GM20000 (cell line): Measurements from ENCODE around the gene FASTKD2.
A peak's percentile ranks its signal among the peaks of the same experiment; 100 is the strongest.

Experiments used
- DNase-seq: peaks from one replicate; pipeline ENCODE4 v3.0.0; 2012; ENCODE audit warnings: low spot score
- TF ChIP-seq, protein P1 (sequence below): IDR thresholded peaks from 2 replicates; pipeline ENCODE4 v1.5.1; 2012; ENCODE audit warnings: mild to moderate bottlenecking, control low read depth; ENCODE audit errors: extremely low read depth, missing control alignments

Gene FASTKD2

DNA sequence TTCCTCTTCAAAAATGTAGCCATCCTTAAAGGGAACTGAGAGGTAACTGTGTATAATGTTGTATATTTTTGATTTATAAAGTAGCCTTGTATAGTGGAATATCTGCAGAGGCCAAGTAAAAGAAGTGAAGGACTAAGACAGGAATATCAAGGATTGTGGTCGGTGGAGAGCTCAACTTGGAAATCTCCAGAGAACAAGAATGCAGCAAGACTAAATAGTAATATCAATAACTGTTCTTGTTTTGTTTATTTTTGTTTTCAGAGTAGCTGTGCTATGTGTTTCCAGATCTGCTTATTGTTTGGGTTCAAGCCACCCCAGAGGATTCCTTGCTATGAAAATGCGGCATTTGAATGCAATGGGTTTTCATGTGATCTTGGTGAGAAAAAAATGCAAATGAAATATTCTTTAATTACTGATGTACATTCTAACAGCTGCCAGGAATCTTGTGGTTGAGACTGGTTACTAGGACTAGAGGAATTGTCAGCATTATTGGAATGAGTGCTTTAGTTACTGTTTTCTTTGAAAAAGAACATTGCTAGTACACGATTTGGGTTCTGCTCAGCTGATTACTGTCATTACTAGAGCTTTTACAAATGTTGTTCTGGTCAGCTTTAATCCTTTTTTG lies 25.0 kb downstream of the FASTKD2 start:
- TF ChIP-seq, protein P1, sequence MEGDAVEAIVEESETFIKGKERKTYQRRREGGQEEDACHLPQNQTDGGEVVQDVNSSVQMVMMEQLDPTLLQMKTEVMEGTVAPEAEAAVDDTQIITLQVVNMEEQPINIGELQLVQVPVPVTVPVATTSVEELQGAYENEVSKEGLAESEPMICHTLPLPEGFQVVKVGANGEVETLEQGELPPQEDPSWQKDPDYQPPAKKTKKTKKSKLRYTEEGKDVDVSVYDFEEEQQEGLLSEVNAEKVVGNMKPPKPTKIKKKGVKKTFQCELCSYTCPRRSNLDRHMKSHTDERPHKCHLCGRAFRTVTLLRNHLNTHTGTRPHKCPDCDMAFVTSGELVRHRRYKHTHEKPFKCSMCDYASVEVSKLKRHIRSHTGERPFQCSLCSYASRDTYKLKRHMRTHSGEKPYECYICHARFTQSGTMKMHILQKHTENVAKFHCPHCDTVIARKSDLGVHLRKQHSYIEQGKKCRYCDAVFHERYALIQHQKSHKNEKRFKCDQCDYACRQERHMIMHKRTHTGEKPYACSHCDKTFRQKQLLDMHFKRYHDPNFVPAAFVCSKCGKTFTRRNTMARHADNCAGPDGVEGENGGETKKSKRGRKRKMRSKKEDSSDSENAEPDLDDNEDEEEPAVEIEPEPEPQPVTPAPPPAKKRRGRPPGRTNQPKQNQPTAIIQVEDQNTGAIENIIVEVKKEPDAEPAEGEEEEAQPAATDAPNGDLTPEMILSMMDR, result no peak
- DNase-seq, result no peak

DNA sequence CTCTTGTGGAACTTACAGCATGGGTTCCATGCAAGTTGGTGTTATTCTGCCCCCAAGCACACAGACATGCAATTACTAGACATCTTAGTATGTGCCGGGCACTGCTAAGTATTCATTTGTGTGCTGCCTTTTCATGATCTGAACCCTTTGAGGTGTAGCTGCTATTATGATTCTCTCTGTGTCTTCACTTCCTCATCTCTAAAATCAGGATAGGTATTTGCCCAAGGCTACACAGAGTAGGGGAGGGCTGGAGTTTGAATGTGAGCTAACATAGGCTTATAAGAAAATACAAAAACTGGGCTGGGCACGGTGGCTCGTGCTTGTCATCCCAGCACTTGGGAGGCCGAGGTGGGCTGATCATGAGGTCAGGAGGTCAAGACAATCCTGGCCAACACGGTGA lies 27.2 kb downstream of the FASTKD2 start:
- TF ChIP-seq, protein P1, result no peak
- no peak for DNase-seq

DNA sequence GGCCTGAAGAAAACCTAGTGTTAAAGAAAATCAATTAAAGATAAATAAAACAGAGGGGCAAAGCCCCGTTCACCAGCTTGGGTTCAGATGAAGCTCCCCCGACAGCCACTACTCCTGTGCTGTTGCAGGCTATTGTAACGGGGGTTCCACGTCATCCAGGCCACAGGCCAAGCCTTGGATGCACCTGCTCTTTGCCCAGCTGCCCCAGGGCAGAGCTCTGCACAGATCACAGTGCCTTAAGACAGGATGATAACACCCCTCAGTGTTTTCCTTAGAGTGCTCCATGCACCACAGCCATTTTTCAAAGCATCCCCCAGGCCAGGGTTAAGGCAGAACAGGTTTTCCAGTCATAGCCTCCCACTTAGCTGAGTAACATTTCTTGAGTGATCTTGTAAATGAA lies 32.0 kb downstream of the FASTKD2 start:
- TF ChIP-seq, protein P1, result no peak
- no peak for DNase-seq

DNA sequence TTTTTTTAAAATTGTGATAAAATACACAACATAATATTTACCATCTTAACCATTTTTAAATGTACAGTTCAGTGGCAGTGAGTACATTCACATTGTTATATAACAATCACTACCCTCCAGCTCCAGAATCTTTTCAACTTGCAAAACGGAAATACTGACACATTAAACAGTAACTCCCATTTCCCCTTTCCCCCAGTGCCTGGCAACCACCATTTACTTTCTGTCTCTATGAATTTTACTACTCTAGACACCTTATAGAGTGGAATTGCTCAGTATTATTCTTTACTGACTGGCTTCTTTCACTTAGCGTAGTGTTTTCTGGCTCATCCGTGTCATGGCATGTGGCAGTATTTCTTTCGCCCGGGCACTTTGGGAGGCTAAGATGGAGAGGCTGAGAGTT lies 32.6 kb downstream of the FASTKD2 start:
- TF ChIP-seq, protein P1, result no peak
- no peak for DNase-seq

DNA sequence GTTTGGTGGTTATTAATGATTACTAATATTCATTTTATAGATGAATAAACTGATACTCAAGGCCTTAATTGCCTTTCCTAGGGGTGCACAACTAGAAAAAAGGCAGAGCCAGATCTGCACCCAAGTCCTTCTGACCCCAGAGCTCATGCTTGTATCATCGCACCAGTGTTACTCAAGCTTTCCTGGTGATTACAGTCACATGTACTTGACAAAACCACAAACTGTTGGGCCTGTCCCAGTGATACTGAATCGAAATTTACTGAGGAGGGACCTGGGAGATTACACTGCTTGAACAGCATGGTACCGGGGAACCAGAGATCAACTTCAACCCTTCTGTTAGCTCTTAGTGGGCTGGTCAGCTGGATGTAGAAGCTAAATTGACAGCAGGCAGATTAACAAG lies 33.7 kb downstream of the FASTKD2 start:
- TF ChIP-seq, protein P1, result no peak
- no peak for DNase-seq

DNA sequence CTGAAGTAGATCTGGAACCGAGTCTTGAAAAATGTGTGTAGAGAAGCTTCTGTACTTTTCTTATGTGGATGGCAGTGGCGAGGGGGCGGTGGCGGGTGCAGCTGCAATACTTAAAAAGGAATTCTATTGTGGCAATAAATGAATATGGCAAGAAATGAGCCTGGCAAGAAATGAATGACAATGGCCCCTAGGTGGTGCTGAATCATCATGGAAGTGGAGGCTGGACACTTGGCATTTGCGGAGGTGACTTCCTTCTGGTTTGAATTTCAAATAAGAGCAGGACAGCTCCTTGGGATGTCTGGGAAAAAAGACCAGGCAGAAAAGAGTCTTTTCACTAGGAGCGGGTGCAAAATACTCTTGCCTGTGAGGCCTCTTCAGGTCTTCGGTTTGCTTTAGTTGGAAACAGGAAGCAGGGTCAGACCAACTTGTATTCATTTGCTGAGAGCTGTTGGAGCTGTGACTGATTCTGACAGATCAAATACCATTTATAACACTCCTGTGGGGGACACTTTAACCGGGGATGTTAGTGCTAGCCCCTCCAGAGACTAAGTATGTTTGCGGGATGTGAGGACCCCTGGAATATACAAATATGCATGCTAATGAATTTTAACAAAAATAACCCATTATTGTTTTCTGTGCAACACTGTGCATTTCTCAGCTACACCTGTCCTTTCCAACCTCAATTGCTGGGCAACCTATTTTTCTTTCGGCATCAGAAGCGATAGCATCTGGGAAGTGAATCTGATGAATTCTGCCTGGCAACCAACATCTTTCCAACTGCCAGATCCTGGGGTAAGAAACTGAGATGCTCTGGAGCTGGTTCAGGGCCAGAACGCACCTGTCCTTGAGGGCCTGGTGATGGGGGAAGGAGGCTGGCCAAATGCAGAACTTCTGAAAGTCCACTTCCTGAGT lies 35.4 kb downstream of the FASTKD2 start:
- peak; percentile 43 for DNase-seq
- TF ChIP-seq, protein P1, result peak; percentile 66

DNA sequence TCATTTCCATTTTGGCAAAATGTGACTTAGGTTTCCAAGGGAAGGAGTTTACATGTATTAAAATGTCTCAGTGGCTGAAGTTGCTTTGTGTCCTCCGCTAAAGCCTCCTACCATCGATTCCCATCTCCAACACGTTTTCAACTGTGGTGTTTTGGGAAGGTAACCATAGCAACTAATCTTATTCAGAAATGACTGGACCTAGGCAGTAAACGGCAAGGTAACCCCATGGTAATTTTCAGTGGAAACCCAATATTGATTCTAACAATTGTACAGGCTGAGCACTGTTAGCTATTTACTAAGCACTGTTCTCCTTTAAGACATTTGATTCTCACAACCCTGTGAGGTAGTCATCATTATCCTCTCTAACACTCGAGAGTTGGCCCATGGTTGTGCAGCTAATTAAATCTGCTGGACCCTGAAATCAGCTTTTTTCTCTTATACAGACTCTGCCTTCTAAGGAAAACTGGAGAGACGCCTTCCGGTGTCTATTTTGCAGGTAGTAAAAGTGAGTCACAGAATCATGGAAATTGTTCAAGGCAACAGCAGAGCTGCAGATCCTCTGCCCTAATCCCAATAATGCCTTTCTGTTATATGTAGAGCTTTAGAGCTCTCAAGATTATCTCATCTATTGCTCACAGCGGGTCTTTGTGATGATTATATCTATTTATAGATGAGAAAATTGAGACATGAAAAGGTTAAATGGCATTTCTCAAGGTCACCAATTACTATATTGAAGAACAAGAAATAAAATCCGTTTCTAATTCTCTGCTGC lies 36.2 kb downstream of the FASTKD2 start:
- no peak for DNase-seq
- TF ChIP-seq, protein P1, result no peak
